ENCODE measurements around the gene ELANE.
"Not testable (repeated sequence)": the region's sequence is repeated elsewhere in the genome, so short reads cannot be mapped to it uniquely, and the experiment has no call there.

Gene ELANE

DNA sequence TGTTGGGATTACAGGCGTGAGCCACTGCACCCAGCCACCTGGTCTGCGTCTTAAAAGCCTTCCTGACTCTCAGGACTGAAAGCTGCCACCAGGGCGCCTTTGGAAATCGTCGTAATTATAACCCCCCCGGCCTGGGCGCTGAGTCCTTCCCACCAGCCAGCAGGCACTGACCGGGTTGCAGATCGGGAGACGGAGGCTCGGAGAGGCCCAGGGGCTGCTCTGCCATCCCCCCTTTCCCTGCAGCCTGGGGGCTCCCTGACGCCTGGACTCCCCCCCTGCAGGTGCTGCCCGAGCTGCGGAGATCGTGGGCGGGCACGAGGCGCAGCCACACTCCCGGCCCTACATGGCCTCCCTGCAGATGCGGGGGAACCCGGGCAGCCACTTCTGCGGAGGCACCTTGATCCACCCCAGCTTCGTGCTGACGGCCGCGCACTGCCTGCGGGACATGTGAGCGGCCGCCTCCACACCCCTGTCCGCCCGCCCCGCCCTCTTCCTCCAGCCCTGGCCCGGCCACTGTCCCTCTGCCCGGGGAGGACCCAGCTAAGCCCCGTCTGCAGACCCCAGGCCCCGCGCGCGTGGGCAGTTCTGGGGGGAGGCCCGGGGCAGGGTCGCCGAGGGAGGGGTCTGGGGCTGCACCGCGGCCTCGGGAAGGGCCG, 8.8 kb upstream of the ELANE start:
- Mint-ChIP-seq H3K27me3 (peaks cover 77% of the 10 kb centered on the region), H3K4me3 (peak overlapping the region; percentile 57), H3K4me1 (ENCODE audit: low read depth) (peaks cover 75% of the 10 kb centered on the region), H3K9me3 (no peaks in the 10 kb centered on the region), H3K36me3 (ENCODE audit: low read depth) (no peaks in the 10 kb centered on the region), H3K27ac (peak overlapping the region; percentile 42)
- intact Hi-C loops (cut with micrococcal nuclease) = no loop called here

DNA sequence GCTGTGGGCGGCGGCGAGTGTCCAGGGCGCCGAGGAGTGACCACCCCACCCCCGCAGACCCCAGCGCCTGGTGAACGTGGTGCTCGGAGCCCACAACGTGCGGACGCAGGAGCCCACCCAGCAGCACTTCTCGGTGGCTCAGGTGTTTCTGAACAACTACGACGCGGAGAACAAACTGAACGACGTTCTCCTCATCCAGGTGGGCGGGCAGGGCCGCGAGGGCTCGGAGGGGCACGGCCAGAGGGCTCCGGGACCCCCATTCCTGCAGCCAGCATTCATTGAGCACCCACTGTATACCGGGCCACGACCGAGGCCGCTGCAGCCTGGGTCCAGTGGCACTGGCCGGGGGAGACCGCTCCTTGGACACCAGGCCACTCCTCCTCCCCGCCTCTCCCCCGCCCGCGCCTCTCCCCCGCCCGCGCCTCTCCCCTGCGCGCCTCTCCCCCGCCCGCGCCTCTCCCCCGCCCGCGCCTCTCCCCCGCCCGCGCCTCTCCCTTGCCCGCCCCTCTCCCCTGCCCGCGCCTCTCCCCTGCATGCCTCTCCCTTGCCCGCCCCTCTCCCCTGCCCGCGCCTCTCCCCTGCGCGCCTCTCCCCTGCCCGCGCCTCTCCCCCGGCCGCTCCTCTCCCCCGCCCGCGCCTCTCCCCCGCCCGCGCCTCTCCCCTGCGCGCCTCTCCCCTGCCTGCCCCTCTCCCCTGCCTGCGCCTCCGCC, 8.1 kb upstream of the ELANE start:
- intact Hi-C loops (cut with micrococcal nuclease) = no loop called here
- H3K4me3 Mint-ChIP-seq = peak overlapping the region; percentile 67

DNA sequence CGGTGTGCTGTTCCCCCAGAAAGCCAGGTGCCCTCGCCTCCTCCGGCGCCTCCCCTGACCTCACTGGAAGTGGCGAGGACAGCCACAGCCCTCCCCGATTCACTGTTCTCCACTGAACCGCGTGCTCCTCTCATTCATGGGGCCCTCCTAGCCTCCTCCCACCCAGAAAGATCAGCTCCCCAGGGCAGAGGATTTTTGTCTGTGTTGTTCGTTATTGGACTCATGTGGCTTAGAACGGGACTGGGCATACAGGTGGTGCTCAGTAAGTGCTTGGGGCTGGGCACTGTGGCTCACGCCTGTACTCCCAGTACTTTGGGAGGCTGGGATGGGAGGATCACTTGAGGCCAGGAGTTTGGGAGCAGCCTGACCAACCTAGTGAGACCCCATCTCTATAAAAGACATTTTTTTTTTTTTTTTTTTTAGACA, 7.5 kb upstream of the ELANE start:
- Mint-ChIP-seq H3K36me3 (ENCODE audit: low read depth) (no peaks in the 10 kb centered on the region), H3K4me1 (ENCODE audit: low read depth) (peaks cover 70% of the 10 kb centered on the region), H3K27me3 (peaks cover 84% of the 10 kb centered on the region), H3K4me3 (peak overlapping the region; percentile 67), H3K27ac (no peak overlapping the region), H3K9me3 (no peaks in the 10 kb centered on the region)
- intact Hi-C loops (cut with micrococcal nuclease) = no loop called here

More for the DNA sequence above, 8.1 kb upstream of the ELANE start:
- Mint-ChIP-seq H3K27me3 (peaks cover 83% of the 10 kb centered on the region), H3K36me3 (ENCODE audit: low read depth) (no peaks in the 10 kb centered on the region), H3K27ac (no peak overlapping the region), H3K9me3 (no peaks in the 10 kb centered on the region), H3K4me1 (ENCODE audit: low read depth) (peaks cover 75% of the 10 kb centered on the region)

DNA sequence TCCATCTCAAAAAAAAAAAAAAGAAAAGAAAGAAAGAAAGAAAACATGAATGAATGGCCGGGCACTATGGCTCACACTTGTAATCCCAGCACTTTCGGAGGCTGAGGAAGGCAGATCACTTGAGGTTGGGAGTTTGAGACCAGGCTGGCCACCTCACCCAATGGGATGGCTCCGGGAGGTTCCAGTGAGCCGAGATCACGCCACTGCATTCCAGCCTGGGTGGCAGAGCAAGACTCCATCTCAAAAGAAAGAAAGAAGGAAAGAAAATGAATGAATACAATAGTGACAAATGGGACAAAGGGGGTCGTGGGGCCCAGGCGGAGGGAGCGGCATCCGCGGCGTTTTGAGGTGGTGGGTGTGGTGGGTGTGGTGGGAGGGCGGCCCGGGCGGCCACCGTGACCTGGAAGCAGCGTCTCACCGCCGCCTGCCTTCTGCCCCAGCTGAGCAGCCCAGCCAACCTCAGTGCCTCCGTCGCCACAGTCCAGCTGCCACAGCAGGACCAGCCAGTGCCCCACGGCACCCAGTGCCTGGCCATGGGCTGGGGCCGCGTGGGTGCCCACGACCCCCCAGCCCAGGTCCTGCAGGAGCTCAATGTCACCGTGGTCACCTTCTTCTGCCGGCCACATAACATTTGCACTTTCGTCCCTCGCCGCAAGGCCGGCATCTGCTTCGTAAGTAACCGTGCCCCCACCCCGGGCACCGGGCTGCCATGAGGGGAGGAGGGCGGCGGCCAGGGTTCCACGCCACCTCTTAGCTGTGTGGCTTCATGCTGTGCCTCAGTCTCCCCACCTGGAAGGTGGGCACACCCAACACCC, 6.2 kb upstream of the ELANE start:
- H3K4me1 Mint-ChIP-seq (ENCODE audit: low read depth) = peaks cover 71% of the 10 kb centered on the region
- no peak overlapping the region for H3K4me3 Mint-ChIP-seq
- H3K9me3 Mint-ChIP-seq = no peaks in the 10 kb centered on the region
- intact Hi-C loops (cut with micrococcal nuclease) = no loop called here
- H3K36me3 Mint-ChIP-seq (ENCODE audit: low read depth) = no peaks in the 10 kb centered on the region
- H3K27ac Mint-ChIP-seq = no peak overlapping the region
- peaks cover 82% of the 10 kb centered on the region for H3K27me3 Mint-ChIP-seq

DNA sequence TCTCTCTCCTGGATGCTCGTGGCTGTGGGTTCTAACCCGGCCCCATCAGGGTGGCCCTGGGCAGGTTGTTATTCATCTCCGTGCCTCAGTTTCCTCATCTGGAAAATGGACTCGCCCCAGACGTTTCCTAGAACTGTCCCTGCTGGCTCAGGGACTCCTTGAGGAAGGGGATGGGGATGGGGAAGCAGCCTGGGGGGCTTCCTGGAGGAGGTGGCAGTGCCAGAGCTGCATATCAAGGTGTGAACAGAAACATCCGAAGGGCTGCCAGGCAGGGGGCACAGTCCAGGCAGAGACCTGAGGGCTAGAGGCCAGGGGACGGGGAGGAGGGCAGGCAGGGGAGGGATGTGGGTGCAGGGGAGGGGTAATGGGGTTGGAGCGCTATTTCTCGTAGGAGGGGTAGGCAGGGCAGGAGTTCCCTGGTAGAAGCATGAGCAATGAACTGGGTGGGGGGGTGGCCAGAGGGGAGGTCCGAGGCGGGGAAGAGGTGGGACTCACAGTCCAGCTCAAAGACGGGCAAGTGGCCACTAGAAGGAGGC, 3.6 kb upstream of the ELANE start:
- H3K9me3 Mint-ChIP-seq = no peaks in the 10 kb centered on the region
- no peaks in the 10 kb centered on the region for H3K36me3 Mint-ChIP-seq (ENCODE audit: low read depth)
- intact Hi-C loops (cut with micrococcal nuclease) = no loop called here
- no peak overlapping the region for H3K4me3 Mint-ChIP-seq
- no peak overlapping the region for H3K27ac Mint-ChIP-seq
- H3K4me1 Mint-ChIP-seq (ENCODE audit: low read depth) = peaks cover 68% of the 10 kb centered on the region
- H3K27me3 Mint-ChIP-seq = peaks cover 73% of the 10 kb centered on the region

DNA sequence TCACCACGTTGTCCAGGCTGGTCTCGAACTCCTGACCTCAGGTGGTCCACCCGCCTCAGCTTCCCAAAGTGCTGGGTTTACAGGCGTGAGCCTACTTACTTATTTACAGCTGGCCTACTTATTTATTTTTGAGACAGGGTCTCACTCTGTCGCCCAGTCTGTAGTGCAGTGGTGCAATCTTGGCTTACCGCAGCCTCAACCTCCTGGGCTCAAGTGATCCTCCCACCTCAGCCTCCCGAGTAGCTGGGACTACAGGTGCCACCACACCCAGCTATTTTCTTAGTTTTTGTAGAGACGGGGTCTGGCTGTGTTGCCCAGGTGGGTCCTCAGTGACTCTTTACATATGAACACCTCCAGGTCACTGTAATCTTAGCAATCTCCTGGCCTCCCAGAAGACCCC, 2.9 kb upstream of the ELANE start:
- H3K4me3 Mint-ChIP-seq; H3K9me3 Mint-ChIP-seq; intact Hi-C loops (cut with micrococcal nuclease); H3K36me3 Mint-ChIP-seq (ENCODE audit: low read depth); H3K27ac Mint-ChIP-seq: not testable (repeated sequence)
- H3K4me1 Mint-ChIP-seq (ENCODE audit: low read depth) = peaks cover 63% of the 10 kb centered on the region
- peaks cover 72% of the 10 kb centered on the region for H3K27me3 Mint-ChIP-seq

DNA sequence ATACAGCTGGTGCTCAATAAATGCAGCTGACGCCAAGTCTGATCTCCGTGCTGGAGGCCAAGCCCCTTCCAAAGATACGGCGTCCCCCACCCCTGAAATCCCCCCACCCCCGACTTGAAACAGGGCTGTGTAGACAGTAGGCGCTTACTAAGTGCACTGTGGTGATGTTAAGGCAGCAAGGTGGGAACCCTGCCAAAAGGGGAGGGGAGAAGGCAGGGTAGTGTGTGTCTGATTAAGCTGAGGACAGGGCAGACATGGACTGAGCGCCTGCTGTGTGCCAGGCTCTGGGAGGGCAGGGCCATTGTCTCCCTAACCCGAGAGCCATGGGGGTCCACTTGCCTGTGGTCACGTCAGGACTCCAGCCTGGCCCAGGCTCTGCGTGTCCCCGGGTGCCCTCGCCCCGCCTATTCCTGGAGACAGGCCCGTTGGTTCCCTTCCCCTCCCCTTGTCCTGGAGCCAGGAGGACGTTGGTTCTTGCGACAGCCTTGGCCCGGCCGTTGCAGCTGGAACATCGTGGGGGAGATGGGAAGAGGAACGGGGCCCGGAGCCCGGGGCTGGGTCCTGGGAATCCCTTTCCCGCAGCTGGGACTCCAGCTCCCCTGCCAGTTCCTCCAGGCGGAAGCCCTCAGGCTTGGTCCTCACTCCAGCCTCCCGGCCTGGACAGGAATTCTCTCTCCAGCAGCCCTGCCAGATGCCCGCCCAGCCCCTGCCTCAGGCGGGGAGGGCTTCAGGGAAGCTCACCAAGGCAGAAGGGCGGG, 1.7 kb upstream of the ELANE start:
- H3K27ac Mint-ChIP-seq = peak overlapping the region; percentile 53
- H3K9me3 Mint-ChIP-seq = no peaks in the 10 kb centered on the region
- H3K27me3 Mint-ChIP-seq = peaks cover 61% of the 10 kb centered on the region
- H3K36me3 Mint-ChIP-seq (ENCODE audit: low read depth) = no peaks in the 10 kb centered on the region
- peaks cover 50% of the 10 kb centered on the region for H3K4me1 Mint-ChIP-seq (ENCODE audit: low read depth)
- H3K4me3 Mint-ChIP-seq = peak overlapping the region; percentile 23
- intact Hi-C loops (cut with micrococcal nuclease) = no loop called here

DNA sequence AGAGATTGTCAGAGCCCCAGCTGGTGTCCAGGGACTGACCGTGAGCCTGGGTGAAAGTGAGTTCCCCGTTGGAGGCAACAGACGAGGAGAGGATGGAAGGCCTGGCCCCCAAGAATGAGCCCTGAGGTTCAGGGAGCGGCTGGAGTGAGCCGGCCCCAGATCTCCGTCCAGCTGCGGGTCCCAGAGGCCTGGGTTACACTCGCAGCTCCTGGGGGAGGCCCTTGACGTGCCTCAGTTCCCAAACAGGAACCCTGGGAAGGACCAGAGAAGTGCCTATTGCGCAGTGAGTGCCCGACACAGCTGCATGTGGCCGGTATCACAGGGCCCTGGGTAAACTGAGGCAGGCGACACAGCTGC, 1.1 kb upstream of the ELANE start:
- peak overlapping the region; percentile 53 for H3K27ac Mint-ChIP-seq
- H3K36me3 Mint-ChIP-seq (ENCODE audit: low read depth) = no peaks in the 10 kb centered on the region
- intact Hi-C loops (cut with micrococcal nuclease) = no loop called here

DNA sequence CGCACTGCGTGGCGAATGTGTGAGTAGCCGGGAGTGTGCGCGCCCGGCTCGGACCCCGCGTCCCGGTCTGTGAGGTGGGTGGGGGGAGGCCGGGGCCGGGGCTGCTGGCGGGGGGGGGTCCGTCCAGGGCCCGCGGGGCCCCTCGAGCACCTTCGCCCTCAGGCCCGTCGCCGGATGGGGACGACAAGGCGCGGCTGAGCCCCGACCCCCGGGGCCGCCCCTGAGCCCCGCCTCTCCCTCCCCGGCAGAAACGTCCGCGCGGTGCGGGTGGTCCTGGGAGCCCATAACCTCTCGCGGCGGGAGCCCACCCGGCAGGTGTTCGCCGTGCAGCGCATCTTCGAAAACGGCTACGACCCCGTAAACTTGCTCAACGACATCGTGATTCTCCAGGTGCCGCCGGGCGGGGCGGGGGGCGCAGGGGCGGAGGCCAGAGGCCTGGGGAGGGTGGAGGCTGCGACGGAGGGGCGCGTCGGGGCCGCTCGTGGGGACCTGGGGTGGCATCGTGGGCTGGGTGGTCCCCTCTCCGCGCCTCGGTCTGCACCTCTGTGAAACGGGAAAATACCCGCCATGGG, 997 bp downstream of the ELANE start:
- intact Hi-C loops (cut with micrococcal nuclease) = no loop called here
- H3K36me3 Mint-ChIP-seq (ENCODE audit: low read depth) = no peaks in the 10 kb centered on the region
- H3K4me1 Mint-ChIP-seq (ENCODE audit: low read depth) = peaks cover 40% of the 10 kb centered on the region
- H3K27ac Mint-ChIP-seq = no peak overlapping the region
- H3K27me3 Mint-ChIP-seq = peaks cover 35% of the 10 kb centered on the region
- no peaks in the 10 kb centered on the region for H3K9me3 Mint-ChIP-seq
- no peak overlapping the region for H3K4me3 Mint-ChIP-seq

More for the DNA sequence above, 1.1 kb upstream of the ELANE start:
- Mint-ChIP-seq H3K4me1 (ENCODE audit: low read depth) (peaks cover 45% of the 10 kb centered on the region), H3K9me3 (no peaks in the 10 kb centered on the region), H3K4me3 (no peak overlapping the region), H3K27me3 (peaks cover 55% of the 10 kb centered on the region)

DNA sequence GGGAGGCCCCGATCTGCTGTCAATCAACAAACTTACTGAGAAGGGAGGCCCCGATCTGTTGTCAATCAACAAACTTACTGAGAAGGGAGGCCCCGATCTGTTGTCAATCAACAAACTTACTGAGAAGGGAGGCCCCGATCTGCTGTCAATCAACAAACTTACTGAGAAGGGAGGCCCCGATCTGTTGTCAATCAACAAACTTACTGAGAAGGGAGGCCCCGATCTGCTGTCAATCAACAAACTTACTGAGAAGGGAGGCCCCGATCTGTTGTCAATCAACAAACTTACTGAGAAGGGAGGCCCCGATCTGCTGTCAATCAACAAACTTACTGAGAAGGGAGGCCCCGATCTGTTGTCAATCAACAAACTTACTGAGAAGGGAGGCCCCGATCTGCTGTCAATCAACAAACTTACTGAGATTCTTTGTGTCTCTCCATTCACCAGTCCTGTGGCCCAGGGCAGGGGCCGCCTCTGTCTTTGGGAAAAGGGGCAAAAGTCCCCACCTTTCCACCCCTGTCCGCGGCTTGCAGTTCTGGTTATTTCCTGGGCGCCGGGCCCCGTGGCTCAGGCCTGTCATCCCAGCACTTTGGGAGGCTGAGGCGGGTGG, 1.6 kb downstream of the ELANE start:
- Mint-ChIP-seq H3K27me3 (peaks cover 28% of the 10 kb centered on the region), H3K4me1 (ENCODE audit: low read depth) (peaks cover 40% of the 10 kb centered on the region), H3K4me3 (peak overlapping the region; percentile 23)
- H3K27ac Mint-ChIP-seq; intact Hi-C loops (cut with micrococcal nuclease); H3K9me3 Mint-ChIP-seq; H3K36me3 Mint-ChIP-seq (ENCODE audit: low read depth): not testable (repeated sequence)

DNA sequence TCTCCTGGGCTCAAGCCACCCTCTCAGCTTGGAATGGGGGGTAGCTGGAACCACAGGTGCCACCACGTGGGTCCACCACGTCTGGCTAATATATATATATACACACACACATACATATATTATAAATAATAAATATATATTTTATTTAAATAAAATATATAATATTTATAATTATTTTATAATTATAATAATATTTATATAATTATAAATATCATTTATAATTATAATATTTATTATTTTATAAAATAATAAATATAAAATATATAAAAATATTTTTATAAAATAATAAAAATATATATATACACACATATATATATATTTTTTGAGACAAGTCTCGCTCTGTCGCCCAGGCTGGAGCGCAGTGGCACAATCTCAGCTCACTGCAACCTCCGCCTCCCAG, 2.4 kb downstream of the ELANE start:
- intact Hi-C loops (cut with micrococcal nuclease) = no loop called here
- Mint-ChIP-seq H3K4me1 (ENCODE audit: low read depth) (peaks cover 46% of the 10 kb centered on the region), H3K4me3 (no peak overlapping the region), H3K27me3 (peaks cover 21% of the 10 kb centered on the region), H3K36me3 (ENCODE audit: low read depth) (no peaks in the 10 kb centered on the region), H3K27ac (no peak overlapping the region), H3K9me3 (no peaks in the 10 kb centered on the region)

DNA sequence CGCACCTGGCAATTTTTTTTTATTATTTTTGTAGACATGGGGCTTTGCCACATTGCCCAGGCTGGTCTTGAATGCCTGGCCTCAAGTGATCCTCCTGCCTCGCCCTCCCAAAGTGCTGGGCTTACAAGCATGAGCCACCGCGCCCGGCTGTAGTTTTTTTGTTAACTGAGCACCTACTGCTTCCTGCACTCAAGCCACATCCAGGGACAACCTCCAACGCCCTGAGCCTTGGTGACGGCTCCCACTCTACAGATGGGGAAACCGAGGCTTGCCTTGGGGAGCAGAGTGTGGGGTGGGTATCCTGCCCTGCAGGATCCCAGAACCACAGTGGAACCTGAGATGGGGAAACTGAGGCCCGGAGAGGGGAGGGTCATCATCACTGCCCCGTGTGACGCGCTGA, 3.0 kb downstream of the ELANE start:
- Mint-ChIP-seq H3K36me3 (ENCODE audit: low read depth) (no peaks in the 10 kb centered on the region), H3K27me3 (peaks cover 21% of the 10 kb centered on the region), H3K9me3 (no peaks in the 10 kb centered on the region), H3K27ac (no peak overlapping the region), H3K4me3 (no peak overlapping the region), H3K4me1 (ENCODE audit: low read depth) (peaks cover 49% of the 10 kb centered on the region)
- intact Hi-C loops (cut with micrococcal nuclease) = no loop called here

DNA sequence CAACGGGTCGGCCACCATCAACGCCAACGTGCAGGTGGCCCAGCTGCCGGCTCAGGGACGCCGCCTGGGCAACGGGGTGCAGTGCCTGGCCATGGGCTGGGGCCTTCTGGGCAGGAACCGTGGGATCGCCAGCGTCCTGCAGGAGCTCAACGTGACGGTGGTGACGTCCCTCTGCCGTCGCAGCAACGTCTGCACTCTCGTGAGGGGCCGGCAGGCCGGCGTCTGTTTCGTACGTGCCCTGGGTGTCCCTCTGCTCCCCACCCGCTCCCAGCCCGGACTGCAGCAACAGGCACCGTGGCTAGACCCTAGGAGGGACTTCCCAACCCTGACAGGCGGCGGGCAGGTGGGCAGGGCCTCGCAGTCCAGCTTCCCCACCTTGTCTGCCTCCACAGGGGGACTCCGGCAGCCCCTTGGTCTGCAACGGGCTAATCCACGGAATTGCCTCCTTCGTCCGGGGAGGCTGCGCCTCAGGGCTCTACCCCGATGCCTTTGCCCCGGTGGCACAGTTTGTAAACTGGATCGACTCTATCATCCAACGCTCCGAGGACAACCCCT, 3.5 kb downstream of the ELANE start:
- Mint-ChIP-seq H3K4me1 (ENCODE audit: low read depth) (peaks cover 44% of the 10 kb centered on the region), H3K27me3 (peaks cover 21% of the 10 kb centered on the region), H3K9me3 (no peaks in the 10 kb centered on the region), H3K36me3 (ENCODE audit: low read depth) (no peaks in the 10 kb centered on the region), H3K27ac (no peak overlapping the region), H3K4me3 (no peak overlapping the region)
- intact Hi-C loops (cut with micrococcal nuclease) = no loop called here
